OCI-LY3 (cell line): Measurements from ENCODE around the gene MCAM.

Experiments used
- H2AFZ ChIP-seq: fragments of 200-600, 300-600 bp; shearing (Covaris generic); 2 replicates; pipeline ENCODE4 v1.6.0; 2014; ENCODE audit warnings: antibody characterized with exemption, low read depth, low read length
- H3K27ac ChIP-seq: fragments of 200-600, 300-600 bp; sonication (generic); 2 replicates; pipeline ENCODE4 v1.5.1; 2014; ENCODE audit warnings: mild to moderate bottlenecking, low read length, moderate library complexity, mixed read lengths
- H3K27me3 ChIP-seq: fragments of 200-600, 300-600 bp; sonication (generic); 2 replicates; pipeline ENCODE4 v1.6.1; 2014; ENCODE audit warnings: low read depth, low read length, mixed read lengths
- H3K36me3 ChIP-seq: fragments of 200-600, 300-600 bp; sonication (generic); replicated peaks from 2 replicates; pipeline ENCODE3; 2014; ENCODE audit warnings: low read depth, low read length, mixed read lengths
- H3K4me1 ChIP-seq: fragments of 300-600, 200-600 bp; sonication (generic); 2 replicates; pipeline ENCODE4 v1.6.1; 2014; ENCODE audit warnings: low read length, mixed read lengths
- H3K4me2 ChIP-seq: fragments of 200-600, 300-600 bp; sonication (generic); 2 replicates; pipeline ENCODE4 v1.6.1; 2014; ENCODE audit warnings: low read length, mixed read lengths
- H3K4me3 ChIP-seq: fragments of 300-600, 200-600 bp; sonication (generic); 2 replicates; pipeline ENCODE4 v1.5.1; 2014; ENCODE audit warnings: antibody characterized with exemption, mild to moderate bottlenecking, low read length, moderate library complexity
- H3K79me2 ChIP-seq: fragments of 300-600, 200-600 bp; shearing (Covaris generic); 2 replicates; pipeline ENCODE4 v1.6.1; 2014; ENCODE audit warnings: mild to moderate bottlenecking, low read length, mixed read lengths
- H3K9ac ChIP-seq: fragments of 300-600, 200-600 bp; shearing (Covaris generic); 2 replicates; pipeline ENCODE4 v1.6.0; 2014; ENCODE audit warnings: mild to moderate bottlenecking, low read length, moderate library complexity
- H3K9me3 ChIP-seq: fragments of 200-600, 300-600 bp; shearing (Covaris generic); 2 replicates; pipeline ENCODE4 v1.6.1; 2014; ENCODE audit warnings: low read length, mixed read lengths; ENCODE audit not compliant: insufficient read depth
- H4K20me1 ChIP-seq: fragments of 200-600, 300-600 bp; sonication (generic); 2 replicates; pipeline ENCODE4 v1.6.1; 2016; ENCODE audit warnings: low read length, mixed read lengths; ENCODE audit not compliant: insufficient read depth
- CTCF ChIP-seq: fragments of 200-600, 300-600 bp; sonication (generic); IDR thresholded peaks from 2 replicates; pipeline ENCODE4 v1.5.1; 2014; ENCODE audit warnings: antibody characterized with exemption, low read length, low read depth
- EZH2phosphoT487 ChIP-seq: fragments of 200-600 bp; shearing (Covaris generic); IDR thresholded peaks from 2 replicates; pipeline ENCODE4 v1.6.1; 2018; ENCODE audit warnings: antibody characterized with exemption, mixed run types, low read depth

Gene MCAM

GRCh38 chr11:119341222-119342022, 24.5 kb upstream of the MCAM start:
- Histone ChIP-seq H4K20me1 (no peaks in the 10 kb centered on the region; the same call in 1 of the 2 replicates), H3K4me1 (peaks cover 6% of the 10 kb centered on the region; the same call in 1 of the 2 replicates), H3K9me3 (no peaks in the 10 kb centered on the region), H3K4me2 (no peak overlapping the region), H3K79me2 (peaks cover 9% of the 10 kb centered on the region; the same call in 1 of the 2 replicates), H2AFZ (no peak overlapping the region), H3K27ac (no peak overlapping the region), H3K4me3 (no peak overlapping the region), H3K27me3 (peaks cover 7% of the 10 kb centered on the region; the same call in 1 of the 2 replicates), H3K9ac (no peak overlapping the region), H3K36me3 (peaks cover 9% of the 10 kb centered on the region)
- TF ChIP-seq CTCF = no peak
- no peak for TF ChIP-seq EZH2phosphoT487

GRCh38 chr11:119340335-119341221, 23.6 kb upstream of the MCAM start, which contains the start of gene C1QTNF5:
C1QTNF5 (minus strand) TSS chr11:119340883; CDS start chr11:119340397, 486 bp downstream.
- peaks cover 9% of the 10 kb centered on the region for H3K36me3 ChIP-seq
- peaks cover 7% of the 10 kb centered on the region for H3K4me1 ChIP-seq
- no peak within 1 kb of the TSS for H3K4me3 ChIP-seq
- no peaks in the 10 kb centered on the region for H3K9me3 ChIP-seq
- H3K27me3 ChIP-seq = peaks cover 4% of the 10 kb centered on the region; the same call in 1 of the 2 replicates
- H3K4me2 ChIP-seq = no peak within 1 kb of the TSS
- H3K27ac ChIP-seq = no peak within 1 kb of the TSS
- no peak for TF ChIP-seq EZH2phosphoT487
- no peak for TF ChIP-seq CTCF
- H2AFZ ChIP-seq = no peak within 1 kb of the TSS
- H4K20me1 ChIP-seq = no peaks in the 10 kb centered on the region; the same call in 1 of the 2 replicates
- H3K79me2 ChIP-seq = peaks cover 16% of the 10 kb centered on the region
- H3K9ac ChIP-seq = no peak within 1 kb of the TSS

GRCh38 chr11:119339589-119340334, 22.8 kb upstream of the MCAM start:
- H3K9ac ChIP-seq = no peak overlapping the region
- no peak overlapping the region for H3K4me2 ChIP-seq
- peaks cover 15% of the 10 kb centered on the region for H3K4me1 ChIP-seq
- H3K9me3 ChIP-seq = no peaks in the 10 kb centered on the region
- H3K36me3 ChIP-seq = peaks cover 9% of the 10 kb centered on the region
- H3K79me2 ChIP-seq = peaks cover 24% of the 10 kb centered on the region
- H3K27me3 ChIP-seq = peaks cover 4% of the 10 kb centered on the region; the same call in 1 of the 2 replicates
- no peak overlapping the region for H3K27ac ChIP-seq
- peak; percentile 12; the same call in 1 of the 2 replicates for TF ChIP-seq CTCF
- TF ChIP-seq EZH2phosphoT487 = no peak
- no peak overlapping the region for H2AFZ ChIP-seq
- no peaks in the 10 kb centered on the region; the same call in 1 of the 2 replicates for H4K20me1 ChIP-seq
- no peak overlapping the region for H3K4me3 ChIP-seq
